AG04450 (cell line): ENCODE measurements around the gene C1orf174. TPM values are rescaled to one million over a fixed set of nuclear protein-coding genes. Genes with fewer than 3 reads are reported as not detected.

Source experiments
- CTCF ChIA-PET: fragments of 300-600, 350-600 bp; formaldehyde crosslinking; extraction: SDS; loops from one replicate; lab custom pipeline; 2022; ENCODE audit warnings: antibody characterized with exemption, inconsistent platforms; lab: Charles Lee
- POLR2A ChIA-PET: fragments of 350-600 bp; formaldehyde crosslinking; extraction: SDS; loops from one replicate; lab custom pipeline; 2021; ENCODE audit warnings: antibody characterized with exemption, inconsistent platforms; lab: Yijun Ruan, JAX
- DNase-seq: peaks from one replicate; pipeline ENCODE4 v3.0.0-alpha.2; 2011; ENCODE audit warnings: low read depth, low spot score
- H3K27ac ChIP-seq: one replicate; pipeline ENCODE4 v1.5.1; 2012; ENCODE audit warnings: low read depth, low read length, control low read depth
- H3K27me3 ChIP-seq: one replicate; pipeline ENCODE4 v1.6.0; 2012; ENCODE audit warnings: low read length; ENCODE audit not compliant: control insufficient read depth, insufficient read depth
- H3K4me3 ChIP-seq: 2 replicates; pipeline ENCODE4 v1.5.1; 2011; ENCODE audit warnings: mild to moderate bottlenecking, low read depth, low read length, control low read depth
- H3K9me3 ChIP-seq: 2 replicates; pipeline ENCODE4 v1.5.1; 2012; ENCODE audit warnings: low read length; ENCODE audit not compliant: control insufficient read depth, insufficient read depth
- polyA plus RNA-seq: library from polyadenylated mRNA; depleted of rRNA; stranded (reverse); fragments of >200 nt; gene quantifications from 2 replicates; pipeline ENCODE4 v1.2.3, GENCODE V29; 2011
- TF ChIP-seq, protein P1 (sequence below): IDR thresholded peaks from 2 replicates; pipeline ENCODE4 v1.5.1; 2011; ENCODE audit warnings: low read depth, low read length, control low read depth, inconsistent platforms

The C1orf174 gene
- polyA plus RNA-seq, 1 experiment, result 20.7 TPM

DNA sequence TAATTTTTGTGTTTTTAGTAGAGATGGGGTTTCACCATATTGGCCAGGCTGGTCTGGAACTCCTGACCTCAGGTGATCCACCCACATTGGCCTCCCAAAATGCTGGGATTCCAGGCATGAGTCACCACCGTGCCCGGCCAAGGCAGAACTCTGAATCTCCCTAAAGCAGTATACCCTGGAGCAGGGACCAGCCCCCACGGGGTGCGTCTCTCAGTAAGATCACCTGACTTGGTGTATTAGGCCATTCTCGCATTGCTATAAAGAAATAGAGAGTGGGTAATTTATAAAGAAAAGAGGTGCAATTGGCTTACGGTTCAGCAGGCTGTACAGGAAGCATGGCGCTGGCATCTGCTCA, 28.6 kb downstream of the C1orf174 start:
- no peak for DNase-seq
- H3K9me3 ChIP-seq, result peaks cover 12% of the 10 kb centered on the region
- no peak overlapping the region for H3K4me3 ChIP-seq
- TF ChIP-seq, protein P1, sequence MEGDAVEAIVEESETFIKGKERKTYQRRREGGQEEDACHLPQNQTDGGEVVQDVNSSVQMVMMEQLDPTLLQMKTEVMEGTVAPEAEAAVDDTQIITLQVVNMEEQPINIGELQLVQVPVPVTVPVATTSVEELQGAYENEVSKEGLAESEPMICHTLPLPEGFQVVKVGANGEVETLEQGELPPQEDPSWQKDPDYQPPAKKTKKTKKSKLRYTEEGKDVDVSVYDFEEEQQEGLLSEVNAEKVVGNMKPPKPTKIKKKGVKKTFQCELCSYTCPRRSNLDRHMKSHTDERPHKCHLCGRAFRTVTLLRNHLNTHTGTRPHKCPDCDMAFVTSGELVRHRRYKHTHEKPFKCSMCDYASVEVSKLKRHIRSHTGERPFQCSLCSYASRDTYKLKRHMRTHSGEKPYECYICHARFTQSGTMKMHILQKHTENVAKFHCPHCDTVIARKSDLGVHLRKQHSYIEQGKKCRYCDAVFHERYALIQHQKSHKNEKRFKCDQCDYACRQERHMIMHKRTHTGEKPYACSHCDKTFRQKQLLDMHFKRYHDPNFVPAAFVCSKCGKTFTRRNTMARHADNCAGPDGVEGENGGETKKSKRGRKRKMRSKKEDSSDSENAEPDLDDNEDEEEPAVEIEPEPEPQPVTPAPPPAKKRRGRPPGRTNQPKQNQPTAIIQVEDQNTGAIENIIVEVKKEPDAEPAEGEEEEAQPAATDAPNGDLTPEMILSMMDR, result no peak
- ChIA-PET POLR2A (no interaction called here), CTCF (no interaction called here)
- no peaks in the 10 kb centered on the region for H3K27me3 ChIP-seq
- no peak overlapping the region for H3K27ac ChIP-seq

DNA sequence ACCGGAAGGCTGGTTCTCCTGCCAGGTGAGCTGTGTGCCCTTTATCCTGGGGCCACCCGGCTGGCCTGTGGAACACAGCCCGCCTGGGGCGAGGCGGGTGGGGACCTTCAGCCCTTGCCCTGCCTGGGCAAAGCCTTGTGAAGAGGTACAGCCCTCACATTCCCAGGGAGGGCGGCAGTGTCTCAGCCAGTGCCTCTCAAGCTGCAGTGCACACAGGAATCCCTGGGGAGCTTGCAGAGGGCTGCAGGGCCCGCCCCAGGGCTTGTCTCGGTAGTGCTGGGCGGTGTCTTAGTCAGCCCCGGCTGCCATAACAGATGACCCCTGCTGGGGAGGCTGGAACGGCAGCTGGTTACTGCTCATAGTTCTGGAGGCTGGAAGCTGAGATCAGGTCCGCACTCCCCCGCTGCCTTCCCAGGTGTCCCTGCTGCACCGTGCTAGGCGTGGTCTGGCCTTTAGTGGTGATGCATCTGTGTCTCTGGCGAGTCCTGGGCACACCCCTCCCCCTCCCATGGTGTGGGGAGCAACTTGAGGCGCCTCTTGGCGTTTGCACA, 30.2 kb downstream of the C1orf174 start:
- Histone ChIP-seq H3K27me3 (no peaks in the 10 kb centered on the region), H3K9me3 (peaks cover 12% of the 10 kb centered on the region), H3K4me3 (no peak overlapping the region), H3K27ac (no peak overlapping the region)
- no peak for DNase-seq
- ChIA-PET CTCF (no interaction called here), POLR2A (no interaction called here)
- TF ChIP-seq, protein P1, result no peak

DNA sequence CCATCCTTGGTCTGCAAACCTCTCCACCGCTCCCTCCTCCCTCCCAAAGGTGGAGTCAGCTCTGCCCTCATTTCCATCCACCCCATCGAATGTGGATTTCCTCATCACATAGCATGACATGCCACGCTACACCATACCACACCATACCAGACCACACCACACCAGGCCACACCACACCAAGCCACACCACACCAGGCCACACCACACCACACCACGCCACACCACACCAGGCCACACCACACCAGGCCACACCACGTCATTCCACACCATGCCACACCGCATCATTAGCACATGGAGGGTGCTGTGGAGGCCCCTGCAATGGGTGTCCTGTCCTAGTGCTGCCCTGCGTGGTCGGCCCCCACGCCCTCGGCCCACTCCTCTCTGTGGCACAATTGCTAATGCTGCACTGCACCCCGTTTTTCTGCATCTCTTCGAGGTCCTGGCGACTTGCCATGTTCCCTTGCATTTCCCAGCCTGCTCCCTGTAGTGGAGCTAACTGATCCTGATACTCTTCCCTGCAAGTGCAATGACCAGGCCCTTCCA, 31.5 kb downstream of the C1orf174 start:
- CTCF ChIA-PET, result no interaction called here
- POLR2A ChIA-PET, result no interaction called here

DNA sequence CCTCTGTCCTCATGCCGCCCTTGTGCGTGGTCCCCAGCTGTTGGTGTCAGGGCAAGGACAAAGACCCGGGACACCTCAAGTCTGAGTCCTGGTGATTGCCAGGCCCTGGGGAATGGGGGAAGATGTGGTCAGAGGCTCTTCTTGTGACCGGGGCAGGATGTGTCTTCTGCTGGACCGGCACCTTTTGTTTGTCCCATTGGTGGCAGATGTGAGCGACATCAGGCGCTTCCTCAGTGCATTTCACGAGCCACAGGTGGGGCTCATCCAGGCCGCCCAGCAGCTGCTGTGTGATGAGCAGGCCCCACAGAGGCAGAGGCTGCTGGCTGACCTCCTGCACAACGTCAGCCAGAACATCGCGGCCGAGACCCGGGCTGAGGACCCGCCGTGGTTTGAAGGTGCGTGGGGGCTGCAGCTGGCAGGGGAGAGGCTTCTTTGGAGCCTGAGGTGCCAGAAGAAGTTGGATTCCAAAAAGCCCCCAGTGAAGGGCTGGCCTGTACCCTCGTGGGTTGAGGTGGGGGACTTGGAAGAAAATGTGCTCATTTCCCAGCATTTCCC, 34.4 kb downstream of the C1orf174 start:
- Histone ChIP-seq H3K9me3 (peaks cover 10% of the 10 kb centered on the region), H3K27me3 (no peaks in the 10 kb centered on the region), H3K4me3 (no peak overlapping the region), H3K27ac (no peak overlapping the region)
- CTCF ChIA-PET, result no interaction called here
- no peak for DNase-seq
- POLR2A ChIA-PET, result no interaction called here
- TF ChIP-seq, protein P1, result no peak

More for the DNA sequence above, 31.5 kb downstream of the C1orf174 start:
- Histone ChIP-seq H3K9me3 (peaks cover 12% of the 10 kb centered on the region), H3K27ac (no peak overlapping the region), H3K4me3 (no peak overlapping the region), H3K27me3 (no peaks in the 10 kb centered on the region)
- no peak for DNase-seq
- TF ChIP-seq, protein P1, result no peak

DNA sequence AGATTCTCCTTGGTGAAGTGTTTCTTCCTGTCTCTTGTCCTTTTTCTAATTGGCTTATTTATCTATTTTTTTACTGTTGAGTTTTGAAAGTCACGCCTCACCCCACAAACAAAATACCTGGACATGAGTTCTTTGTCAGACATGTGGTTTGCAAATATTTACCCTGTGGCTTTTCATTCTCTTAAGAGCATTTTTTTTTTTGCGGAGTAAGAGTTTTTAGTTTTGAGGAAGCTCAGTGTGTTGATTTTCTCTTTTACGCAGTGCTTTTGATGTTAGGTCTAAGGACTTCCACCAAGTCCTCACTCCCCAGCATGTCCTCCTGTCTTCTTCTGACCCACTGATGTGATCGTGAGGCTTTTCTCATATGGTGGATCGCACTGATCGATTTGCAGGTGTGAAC, 35.2 kb downstream of the C1orf174 start:
- TF ChIP-seq, protein P1, result no peak
- no peaks in the 10 kb centered on the region for H3K27me3 ChIP-seq
- DNase-seq, result no peak
- peaks cover 9% of the 10 kb centered on the region for H3K9me3 ChIP-seq
- POLR2A ChIA-PET, result no interaction called here
- CTCF ChIA-PET, result no interaction called here
- no peak overlapping the region for H3K27ac ChIP-seq
- no peak overlapping the region for H3K4me3 ChIP-seq
